ENCODE results near the gene IARS1.

The IARS1 gene

DNA sequence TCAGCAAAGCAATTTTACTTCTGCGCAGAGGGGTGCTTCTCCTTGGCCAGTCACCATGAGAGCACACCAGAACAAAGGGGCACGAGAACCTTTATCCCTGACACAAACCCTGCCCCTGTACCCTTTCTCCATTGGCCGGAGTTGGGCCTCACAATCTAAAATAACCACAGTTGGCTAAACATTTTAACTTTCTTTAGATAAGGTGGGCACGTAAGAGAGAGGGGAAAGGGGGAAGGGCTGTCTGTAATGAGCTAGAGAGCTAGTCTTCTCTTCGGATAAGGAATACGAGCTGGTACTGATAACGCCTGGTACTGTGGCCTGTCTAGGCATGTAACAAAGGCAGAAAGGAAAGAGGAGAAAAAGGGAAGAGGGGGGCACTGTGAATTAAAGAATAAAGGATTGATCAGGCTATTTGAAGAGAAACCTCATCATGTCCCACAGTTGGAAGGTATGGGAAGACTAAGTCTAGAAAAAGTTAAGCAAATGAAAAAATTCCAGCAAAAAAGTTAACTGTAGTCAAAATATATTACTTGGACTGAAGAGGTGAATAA is 1.8 kb upstream of the IARS1 start:
- DNase-seq (ENCODE audit: low read depth) = no peak

DNA sequence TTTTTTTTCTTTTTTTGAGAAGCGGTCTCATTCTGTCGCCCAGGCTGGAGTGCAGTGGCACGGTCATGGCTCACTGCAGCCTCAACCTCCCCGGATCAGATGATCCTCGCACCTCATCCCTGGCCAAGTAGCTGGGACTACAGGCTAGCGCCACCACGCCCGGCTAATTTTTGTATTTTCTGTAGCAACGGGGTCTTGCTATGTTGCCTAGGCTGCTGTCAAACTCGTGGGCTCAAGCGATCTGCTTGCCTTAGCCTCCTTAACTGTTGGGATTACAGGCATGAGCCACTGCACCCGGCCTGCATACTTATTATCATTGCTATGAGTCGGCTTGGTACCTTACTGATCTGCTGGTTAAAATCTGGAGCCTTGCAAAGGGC is 790 bp upstream of the IARS1 start:
- no peak for DNase-seq (ENCODE audit: low read depth)

DNA sequence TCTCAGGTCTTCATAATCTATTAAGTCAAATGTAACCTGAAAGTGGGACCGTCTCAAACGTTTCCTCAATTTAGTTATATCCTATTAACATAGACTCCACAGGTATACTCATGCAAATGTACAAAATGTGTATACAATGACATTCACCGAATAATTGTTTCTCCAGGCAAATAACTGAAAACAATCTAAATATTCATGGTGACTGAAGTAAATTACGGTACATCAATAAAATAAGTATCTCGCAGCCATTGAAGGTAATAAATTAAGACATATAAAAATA is 482 bp downstream of the IARS1 start:
- no peak for DNase-seq (ENCODE audit: low read depth)

DNA sequence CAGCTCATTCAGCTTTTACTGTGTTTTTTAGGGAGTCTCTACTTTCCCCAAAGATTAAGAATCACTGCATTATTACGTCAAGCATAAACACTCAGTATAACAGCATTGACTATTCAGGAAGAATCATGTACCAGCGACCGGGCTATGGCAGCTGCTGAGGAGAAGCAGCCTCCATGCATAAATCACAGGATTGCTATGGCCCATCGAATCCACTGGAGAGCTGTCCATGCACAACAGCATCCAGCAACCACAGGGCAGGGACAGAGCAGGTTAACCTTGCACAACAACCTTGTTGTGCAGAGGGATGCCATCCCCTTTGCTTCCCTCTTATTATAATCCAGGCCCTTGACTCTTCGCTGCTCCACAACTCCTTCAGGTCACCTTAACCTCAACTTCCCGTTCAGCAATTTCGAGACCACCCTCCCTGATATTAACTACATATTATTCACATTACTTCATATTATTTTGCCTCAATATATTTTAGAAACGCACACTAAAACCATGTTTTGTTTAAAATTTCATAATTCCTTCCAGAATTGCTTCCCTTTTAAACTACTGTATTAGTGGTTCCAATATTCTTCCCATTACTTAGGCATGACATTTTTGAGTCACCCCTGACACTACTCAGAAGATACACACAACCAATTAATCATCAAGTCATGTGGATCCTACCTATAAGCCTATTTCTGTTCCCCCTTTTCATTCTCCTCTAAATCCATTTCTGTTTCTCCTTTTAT is 991 bp downstream of the IARS1 start:
- DNase-seq (ENCODE audit: low read depth) = no peak

DNA sequence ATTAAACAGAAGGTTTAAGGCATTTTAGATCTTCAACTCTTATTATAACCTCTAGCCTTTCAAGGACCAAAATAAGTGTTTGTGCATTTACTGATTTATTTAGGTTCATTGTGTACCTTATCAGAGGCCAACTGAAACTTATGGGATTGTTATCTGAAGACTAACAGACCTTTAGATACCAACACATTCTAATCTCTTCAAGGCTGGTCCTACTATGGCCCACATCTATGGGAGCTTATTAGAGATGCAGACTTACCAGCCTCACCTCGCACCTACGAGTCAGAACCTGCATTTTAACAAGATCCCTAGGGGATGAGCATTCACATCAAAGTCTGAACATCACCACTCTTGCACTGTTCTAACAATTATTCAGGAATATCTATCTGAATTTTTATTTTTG is 1.9 kb downstream of the IARS1 start:
- DNase-seq (ENCODE audit: low read depth) = no peak

DNA sequence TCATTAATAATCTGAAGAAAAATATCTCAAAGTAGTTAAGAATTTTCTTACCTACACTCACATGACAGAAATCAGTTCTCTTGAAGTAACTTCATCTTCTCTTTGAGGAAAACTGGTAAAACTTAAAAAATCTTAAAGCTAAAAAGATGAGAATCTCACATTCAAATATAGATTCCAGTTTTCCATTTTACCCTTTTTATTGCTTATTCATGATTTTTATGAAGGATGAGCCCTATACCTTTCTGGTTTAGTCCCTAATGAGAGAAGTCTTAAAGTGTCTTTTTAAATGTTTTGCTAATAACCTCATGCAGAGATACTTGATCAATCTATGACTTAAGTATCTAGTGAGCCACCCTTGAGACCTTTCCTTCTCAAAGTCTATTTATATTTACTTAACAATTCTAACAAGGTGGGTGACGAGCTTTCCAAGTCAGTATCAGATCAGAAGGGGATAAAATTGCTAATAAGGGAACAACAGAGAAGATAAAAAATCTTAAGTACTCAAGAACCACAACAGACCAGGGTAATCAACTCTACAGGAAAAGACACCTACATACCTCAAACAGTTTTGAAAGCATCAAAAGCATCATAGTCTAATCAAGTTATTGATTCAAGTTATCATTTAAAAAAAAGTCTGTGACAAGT is 2.6 kb downstream of the IARS1 start:
- no peak for DNase-seq (ENCODE audit: low read depth)

DNA sequence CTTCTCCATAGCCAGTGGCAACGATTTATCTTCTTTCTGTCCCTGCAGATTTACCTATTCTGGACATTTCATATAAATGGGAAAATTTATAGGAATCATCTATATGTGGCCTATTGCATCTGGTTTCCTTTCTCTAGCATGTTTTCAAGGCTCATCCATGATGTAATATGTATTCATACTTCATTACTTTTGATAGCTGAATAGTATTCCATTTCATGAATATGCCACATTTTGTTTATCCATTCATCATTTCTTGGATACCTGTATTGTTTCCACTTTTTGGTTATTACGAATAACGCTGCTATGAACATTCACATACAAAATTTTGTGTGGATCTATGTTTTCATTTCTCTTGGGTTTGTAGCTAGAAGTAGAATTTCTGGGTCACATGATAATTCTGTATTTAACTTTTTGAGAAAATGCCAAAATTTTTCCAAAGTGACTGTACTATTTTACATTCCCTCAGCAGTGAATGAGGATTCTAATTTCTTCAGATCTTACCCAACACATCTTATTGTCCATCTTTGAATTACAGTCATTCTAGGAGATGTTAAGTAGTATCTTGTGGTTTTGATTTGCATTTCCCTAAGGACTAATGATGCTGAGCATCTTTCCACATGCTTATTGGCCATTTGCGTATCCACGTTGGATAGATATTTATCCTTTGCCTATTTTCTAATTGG is 3.6 kb downstream of the IARS1 start:
- DNase-seq (ENCODE audit: low read depth) = no peak

DNA sequence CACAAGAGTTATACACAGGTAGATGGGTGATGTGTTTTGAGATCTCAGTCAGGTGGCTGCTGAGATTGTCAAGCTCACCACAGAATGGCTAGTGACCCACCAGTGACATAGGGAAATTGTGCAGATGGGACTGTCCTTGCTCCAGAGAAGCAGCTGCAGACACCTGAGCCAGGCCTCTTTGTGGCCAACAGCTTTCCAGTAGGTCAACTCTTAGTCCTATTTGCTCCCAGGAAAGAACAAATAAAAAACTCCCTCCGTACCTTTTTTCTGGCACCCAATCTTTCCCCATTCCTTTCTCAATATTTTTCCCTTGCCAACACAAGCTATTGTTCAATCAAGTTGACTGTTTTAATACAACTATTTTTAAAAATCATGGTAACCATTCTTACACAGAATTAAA is 14.2 kb downstream of the IARS1 start:
- DNase-seq (ENCODE audit: low read depth) = no peak

DNA sequence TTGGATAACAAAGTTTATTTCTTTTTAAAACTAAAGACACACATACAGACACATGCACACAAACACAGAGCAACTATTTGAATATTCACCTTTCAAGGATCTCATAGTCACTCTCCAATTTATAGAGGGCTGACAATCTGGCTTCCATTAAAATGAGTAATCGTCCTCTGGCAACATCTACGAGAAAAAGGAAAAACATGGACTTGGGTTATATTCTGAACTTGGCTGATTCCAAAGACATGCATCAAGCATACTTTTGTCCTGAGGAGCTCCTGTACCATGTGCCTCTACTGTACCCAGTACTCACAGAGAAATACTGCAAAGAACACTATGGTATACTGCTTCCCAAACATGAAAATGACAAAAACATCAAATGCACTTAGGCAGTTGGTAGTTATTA is 15.4 kb downstream of the IARS1 start:
- no peak for DNase-seq (ENCODE audit: low read depth)

DNA sequence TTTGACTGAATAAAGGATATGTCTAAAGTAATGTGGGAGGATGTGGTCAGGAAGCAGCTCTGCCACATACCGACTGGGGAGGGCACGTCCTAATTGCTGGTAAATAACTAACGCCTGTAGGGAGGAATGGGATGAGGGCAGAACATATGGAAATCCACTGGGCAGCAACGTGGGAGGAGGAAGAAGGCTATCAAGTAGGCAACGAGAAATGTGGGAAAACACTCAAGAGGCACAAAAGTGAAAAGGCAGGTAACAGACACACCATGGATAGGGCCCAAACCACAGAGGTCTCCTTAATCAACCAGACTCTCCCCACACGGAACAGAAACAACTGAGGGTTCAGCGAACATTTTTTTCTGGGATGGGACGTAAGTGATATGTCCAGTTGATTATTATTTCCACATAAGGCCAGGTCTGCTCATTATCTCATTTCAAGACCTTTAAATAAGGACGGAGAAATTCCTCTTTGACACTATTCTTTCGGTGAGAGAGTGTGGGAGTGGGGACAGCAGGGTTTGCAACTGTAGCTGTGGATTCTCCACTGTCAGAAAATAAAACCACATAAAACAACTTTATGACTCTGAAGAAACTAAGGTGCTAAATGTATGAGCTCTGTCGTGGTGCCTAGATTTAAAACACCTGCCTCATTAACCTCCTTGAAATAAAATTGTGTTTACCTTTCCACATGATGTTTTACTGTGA is 17.0 kb downstream of the IARS1 start:
- no peak for DNase-seq (ENCODE audit: low read depth)

DNA sequence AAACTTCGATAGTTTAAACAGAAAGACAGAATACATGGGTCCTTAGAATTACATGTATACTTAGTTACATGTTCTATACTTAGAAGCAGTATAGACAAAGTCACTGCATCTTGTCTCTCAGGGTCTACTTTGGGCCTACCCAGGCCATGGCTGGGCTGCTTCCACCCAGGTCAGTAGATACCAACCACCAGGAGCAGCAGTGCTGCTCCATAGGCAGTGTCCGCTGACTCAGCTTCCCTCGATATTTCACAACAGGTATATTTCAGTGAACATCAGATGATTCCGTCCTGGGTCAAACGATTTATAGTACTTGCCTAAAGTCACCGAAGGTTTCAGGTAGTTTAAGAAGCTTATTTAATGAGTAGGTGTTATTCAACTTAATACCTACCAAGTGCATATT is 18.0 kb downstream of the IARS1 start:
- no peak for DNase-seq (ENCODE audit: low read depth)

DNA sequence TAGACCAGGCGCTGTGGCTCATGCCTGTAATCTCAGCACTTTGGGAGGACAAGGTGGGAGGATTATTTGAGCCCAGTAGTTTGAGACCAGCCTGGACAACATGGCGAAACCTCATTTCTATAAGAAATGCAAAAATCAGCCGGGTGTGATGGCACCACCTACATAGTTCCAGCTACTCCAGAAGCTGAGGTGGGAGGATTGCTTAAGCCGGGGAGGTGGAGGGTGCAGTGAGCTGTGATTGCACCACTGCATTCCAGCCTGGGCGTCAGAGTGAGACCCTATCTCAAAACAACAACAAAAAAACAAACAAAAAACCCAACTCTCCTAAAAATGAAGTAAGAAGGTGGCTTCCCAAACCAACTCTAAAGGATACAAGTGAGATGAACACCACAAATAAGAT is 23.0 kb downstream of the IARS1 start:
- no peak for DNase-seq (ENCODE audit: low read depth)

DNA sequence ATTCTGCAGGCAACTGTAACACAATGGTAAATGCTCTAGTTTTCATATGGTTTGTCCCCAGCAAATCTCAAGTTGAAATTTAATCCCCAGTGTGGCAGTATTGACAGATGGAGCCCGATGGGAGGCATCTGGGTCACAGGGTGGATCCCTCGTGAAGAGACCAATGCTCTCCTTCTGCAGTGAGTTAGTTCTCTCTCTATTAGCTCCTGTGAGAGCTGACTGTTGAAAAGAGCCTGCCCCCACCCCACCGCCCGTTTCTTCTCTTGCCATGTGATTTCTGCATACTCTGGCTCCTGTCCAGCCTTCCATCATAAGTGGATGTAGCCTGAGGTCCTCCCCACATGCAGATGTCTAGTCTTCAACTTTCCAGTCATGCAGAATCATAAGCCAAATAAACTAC is 27.0 kb downstream of the IARS1 start:
- DNase-seq (ENCODE audit: low read depth) = no peak

DNA sequence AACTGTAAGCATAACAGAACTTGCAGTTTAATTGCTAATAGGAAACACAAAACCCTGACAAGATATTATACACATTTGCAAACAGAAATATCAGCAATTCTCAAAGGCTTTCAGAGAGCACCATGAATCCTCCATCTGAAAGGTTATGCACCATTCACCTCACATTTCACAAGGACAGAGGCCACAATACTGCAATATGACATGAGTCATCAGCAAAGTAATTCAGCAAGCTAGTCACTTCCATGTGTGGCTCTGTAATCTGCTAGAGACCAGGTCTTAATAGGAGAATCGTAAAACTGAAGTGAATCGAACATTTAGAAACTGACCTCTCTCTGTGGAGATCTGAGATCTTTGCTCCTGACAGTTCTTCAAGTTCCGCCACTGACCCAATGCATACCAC is 28.3 kb downstream of the IARS1 start:
- no peak for DNase-seq (ENCODE audit: low read depth)

DNA sequence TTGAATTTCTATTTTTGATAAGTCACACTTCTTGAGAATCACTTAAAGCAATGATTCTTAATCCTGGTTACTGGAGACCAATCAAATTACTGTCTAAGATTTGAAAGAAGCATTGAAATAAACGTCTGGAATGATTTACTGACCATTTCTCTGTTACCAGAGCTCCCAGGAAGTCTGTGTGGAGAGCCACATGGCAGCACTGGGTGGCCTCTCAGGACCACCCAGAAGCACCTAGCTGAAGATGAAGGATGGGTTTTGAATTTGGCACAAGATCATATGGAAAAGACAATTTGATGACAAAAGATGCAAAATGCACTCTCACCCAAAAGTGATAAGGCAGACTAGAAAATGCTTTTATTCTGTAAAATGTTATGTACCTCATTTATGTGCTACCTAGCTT is 30.4 kb downstream of the IARS1 start:
- DNase-seq (ENCODE audit: low read depth) = no peak

DNA sequence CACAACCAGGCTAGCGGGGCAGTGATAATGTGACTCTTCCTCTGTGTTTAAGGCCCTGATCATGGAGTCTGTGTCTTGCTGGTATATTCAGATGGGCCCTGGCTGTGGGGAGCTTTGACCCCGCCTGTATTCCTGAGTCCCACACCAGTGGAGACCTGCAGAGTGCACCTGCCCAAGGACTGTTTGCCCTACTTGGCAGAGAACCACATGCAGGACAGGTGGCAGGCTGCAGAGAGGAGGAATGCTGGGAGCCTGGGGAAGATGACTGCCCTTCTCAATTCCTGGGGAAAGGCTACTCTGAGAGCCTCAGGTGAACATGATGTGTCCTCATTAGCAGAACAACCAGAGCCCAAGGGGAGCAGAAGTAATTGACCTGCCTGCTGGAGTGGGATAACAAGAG is 36.2 kb downstream of the IARS1 start:
- DNase-seq (ENCODE audit: low read depth) = no peak

DNA sequence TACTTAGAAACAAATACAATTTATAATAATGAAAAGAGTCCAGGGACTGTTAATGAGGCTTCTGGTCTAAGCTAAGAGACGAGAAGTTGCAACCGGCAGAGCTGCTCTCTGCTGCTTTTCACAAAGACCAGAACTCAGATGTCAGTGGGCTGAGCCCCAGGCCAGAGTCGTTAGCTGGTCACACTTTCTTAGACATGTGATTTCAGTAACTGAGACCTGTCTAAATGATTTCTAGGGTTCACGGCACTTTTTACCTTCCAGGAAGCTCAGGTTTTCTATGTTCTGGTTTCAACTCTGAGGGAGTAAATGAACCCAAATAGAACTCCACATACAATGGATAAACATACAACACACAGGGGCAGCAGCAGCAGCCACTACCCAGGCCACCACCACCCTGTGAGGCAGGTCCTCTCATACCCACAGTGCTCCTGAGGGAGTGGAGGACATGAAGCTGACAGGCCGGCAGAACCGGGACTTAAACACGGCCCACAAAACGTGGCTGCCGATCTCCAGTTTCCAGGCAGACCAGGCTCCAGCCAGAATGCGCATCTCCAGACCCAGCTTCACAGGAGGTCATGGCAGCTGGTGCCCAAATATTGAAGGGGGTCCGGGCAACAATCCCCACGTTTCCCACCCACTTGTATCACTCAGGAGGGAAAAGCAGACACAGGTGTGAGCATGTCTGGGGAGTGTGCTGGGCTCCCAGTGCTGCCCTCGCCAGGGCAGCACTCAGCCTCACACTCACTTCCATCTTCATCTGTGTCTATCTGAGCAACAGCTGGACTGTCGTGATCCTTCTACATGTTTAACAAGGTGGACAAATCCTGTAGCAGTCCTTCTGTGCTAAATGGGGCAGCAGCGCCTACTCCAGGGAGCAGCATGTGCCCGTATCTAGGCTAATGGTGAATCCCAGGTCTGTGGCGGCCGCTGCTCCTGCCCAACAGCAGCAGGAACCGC is 38.8 kb downstream of the IARS1 start:
- DNase-seq (ENCODE audit: low read depth) = no peak

DNA sequence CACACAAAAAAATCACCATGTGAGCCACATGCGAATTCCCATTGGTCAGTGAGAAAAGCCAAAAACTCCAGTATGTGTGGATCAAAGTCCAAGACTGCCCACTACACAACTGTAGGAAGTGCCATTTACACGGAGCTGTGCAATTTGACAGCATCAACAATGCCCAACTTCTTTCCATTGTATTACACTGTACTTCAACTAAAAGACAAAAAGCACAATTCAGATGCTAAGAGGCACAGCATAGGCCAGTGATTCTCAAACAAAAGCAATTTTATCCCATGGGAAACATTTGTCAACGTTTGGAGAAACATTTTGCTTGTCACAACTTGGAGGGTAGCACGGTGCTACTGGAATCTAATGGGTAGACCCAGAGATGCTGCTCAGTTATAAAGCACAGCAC is 39.8 kb downstream of the IARS1 start:
- no peak for DNase-seq (ENCODE audit: low read depth)

DNA sequence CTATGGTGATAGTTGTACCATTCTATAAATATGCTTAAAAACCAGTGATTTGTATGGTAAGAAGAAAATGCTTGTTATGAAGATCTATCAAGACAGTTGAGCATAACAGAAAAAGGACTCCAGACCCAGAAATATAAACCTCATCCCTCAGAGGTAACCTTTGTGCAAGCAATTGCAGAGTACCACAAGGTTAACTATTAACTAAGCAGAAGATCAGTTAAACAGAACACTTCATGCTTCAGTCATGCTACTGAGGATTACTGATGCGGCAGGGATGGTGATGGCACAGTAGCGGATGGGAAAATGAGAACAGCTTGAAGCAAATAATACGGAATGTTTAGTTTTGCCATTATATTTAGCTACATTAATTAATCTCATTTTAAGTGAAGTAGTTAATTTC is 45.5 kb downstream of the IARS1 start:
- DNase-seq (ENCODE audit: low read depth) = no peak

DNA sequence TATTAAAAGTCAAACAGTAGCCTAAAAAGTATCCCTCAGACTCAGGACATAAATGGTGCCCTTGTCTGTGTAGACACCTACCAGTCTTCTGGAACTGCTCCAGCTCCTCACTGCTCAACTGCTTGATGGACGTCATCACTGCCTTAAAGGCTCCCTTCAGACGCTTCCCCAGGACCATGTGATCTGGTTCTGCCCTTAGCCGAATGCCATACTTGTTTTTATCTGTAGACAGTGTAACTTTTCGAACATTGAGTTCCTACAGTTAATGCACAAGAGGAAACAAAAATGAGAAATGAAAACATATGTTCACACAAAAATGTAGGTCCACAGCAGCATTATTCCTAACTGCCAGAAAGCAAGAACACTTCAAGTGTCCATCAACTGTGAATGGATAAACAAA is 46.2 kb downstream of the IARS1 start:
- no peak for DNase-seq (ENCODE audit: low read depth)

DNA sequence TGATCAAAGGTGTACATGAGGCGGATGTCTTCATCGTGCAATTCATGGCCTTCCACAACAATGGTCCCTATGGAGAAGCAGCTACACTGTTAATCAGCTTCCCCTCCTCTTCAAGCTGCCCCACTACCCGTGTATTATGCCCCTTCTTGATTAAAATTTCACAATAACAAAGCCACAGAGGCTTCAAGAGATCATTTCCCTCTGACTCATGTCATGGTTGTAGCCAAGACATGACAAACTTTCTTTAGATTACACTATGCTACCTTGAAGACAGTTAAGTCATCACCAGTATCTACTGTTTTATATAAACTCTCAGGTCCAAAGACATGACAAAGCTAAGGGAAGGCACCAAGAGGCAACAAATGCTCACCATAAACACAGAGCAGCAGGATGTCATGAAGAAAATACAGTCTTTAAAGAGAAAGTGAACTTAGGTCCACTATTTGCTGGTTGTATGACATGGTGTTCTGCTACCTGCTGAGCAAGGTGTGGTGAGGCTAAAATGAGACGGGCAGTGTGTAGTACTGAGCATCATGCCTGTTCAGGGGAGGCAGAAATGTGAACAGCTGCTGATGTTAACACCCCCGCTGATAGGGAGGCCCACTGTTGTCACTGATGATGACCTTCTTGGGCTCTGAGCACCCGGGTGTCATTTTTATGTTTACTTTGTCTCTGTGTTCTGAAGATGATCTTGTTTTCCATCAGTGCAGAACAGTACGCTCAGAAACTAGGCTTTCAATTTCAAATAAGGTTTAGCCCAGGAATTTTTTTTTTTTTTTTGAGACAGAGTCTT is 48.3 kb downstream of the IARS1 start:
- DNase-seq (ENCODE audit: low read depth) = no peak
